ENCODE measurements around the gene RASGRP4.
A peak's percentile ranks its signal among the peaks of the same experiment; 100 is the strongest.

Gene RASGRP4

GRCh38 chr19:38383743-38384142 lies 42.3 kb downstream of the RASGRP4 start:
- DNase-seq (ENCODE audit: insufficient read length, low spot score) (no peak), FAIRE-seq (no peak)
- TF ChIP-seq SPI1 (IDR thresholded peaks at IDR 0.05; ENCODE audit: low read depth, low read length) (no peak), POLR2A (IDR thresholded peaks at IDR 0.05; ENCODE audit: low read depth, low read length) (no peak), TAF1 (IDR thresholded peaks at IDR 0.05; ENCODE audit: low read depth, low read length) (no peak), POU2F2 (IDR thresholded peaks at IDR 0.05; ENCODE audit: low read depth, low read length) (no peak), PAX5 (IDR thresholded peaks at IDR 0.05; ENCODE audit: insufficient read depth, low read length, severe bottlenecking) (no peak), POLR2AphosphoS5 (IDR thresholded peaks at IDR 0.05; ENCODE audit: low read depth, low read length) (no peak)

DNA sequence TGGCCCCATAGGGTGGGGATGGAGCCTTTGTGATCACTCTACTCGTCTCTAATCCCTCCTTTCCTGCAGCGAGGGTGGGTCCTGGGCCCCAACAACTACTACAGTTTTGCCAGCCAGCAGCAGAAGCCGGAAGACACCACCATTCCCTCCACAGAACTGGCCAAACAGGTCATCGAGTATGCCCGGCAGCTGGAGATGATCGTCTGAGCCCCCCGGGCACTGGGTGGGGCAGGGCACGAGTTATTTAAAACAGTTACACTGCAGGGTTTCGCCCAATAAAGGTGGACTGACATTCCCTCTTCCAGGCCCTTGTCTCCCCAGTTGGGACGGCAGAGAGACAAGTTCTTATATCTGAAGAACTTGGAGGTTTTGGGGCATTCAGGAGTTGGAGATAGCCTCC lies 42.8 kb downstream of the RASGRP4 start:
- no peak for TF ChIP-seq SPI1 (IDR thresholded peaks at IDR 0.05; ENCODE audit: low read depth, low read length)
- TF ChIP-seq POLR2A (IDR thresholded peaks at IDR 0.05; ENCODE audit: low read depth, low read length) = no peak
- TF ChIP-seq POLR2AphosphoS5 (IDR thresholded peaks at IDR 0.05; ENCODE audit: low read depth, low read length) = no peak
- no peak for TF ChIP-seq POU2F2 (IDR thresholded peaks at IDR 0.05; ENCODE audit: low read depth, low read length)
- no peak for TF ChIP-seq PAX5 (IDR thresholded peaks at IDR 0.05; ENCODE audit: insufficient read depth, low read length, severe bottlenecking)
- no peak for TF ChIP-seq TAF1 (IDR thresholded peaks at IDR 0.05; ENCODE audit: low read depth, low read length)
- no peak for FAIRE-seq

GRCh38 chr19:38381138-38381537 lies 44.9 kb downstream of the RASGRP4 start:
- DNase-seq (ENCODE audit: insufficient read length, low spot score) (no peak), FAIRE-seq (no peak)
- TF ChIP-seq TAF1 (IDR thresholded peaks at IDR 0.05; ENCODE audit: low read depth, low read length) (no peak), PAX5 (IDR thresholded peaks at IDR 0.05; ENCODE audit: insufficient read depth, low read length, severe bottlenecking) (no peak), POLR2A (IDR thresholded peaks at IDR 0.05; ENCODE audit: low read depth, low read length) (no peak), SPI1 (IDR thresholded peaks at IDR 0.05; ENCODE audit: low read depth, low read length) (no peak), POLR2AphosphoS5 (IDR thresholded peaks at IDR 0.05; ENCODE audit: low read depth, low read length) (no peak), POU2F2 (IDR thresholded peaks at IDR 0.05; ENCODE audit: low read depth, low read length) (no peak)

More for the DNA sequence above, 42.8 kb downstream of the RASGRP4 start:
- no peak for DNase-seq (ENCODE audit: insufficient read length, low spot score)

DNA sequence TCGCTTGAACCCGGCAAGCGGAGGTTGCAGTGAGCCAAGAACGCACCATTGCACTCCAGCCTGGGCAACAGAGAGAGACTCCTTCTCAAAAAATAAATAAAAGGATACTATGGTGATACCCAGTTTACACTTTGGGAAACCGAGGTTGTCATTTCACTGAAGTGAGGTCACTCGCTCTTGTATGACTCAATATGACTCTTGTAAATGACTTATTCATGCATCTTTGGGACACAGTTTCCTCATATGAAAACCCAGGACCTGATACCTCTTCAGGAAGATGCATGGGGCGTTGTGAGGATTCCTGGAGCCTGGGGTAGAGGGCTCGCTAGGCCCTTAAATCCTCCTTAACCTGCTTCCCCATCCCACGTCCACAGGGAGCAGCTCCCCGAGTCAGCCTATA lies 47.2 kb downstream of the RASGRP4 start:
- TF ChIP-seq SPI1 (IDR thresholded peaks at IDR 0.05; ENCODE audit: low read depth, low read length) (no peak), PAX5 (IDR thresholded peaks at IDR 0.05; ENCODE audit: insufficient read depth, low read length, severe bottlenecking) (no peak), TAF1 (IDR thresholded peaks at IDR 0.05; ENCODE audit: low read depth, low read length) (no peak), POLR2A (IDR thresholded peaks at IDR 0.05; ENCODE audit: low read depth, low read length) (no peak), POLR2AphosphoS5 (IDR thresholded peaks at IDR 0.05; ENCODE audit: low read depth, low read length) (no peak), POU2F2 (IDR thresholded peaks at IDR 0.05; ENCODE audit: low read depth, low read length) (no peak)
- DNase-seq (ENCODE audit: insufficient read length, low spot score) = no peak
- no peak for FAIRE-seq

DNA sequence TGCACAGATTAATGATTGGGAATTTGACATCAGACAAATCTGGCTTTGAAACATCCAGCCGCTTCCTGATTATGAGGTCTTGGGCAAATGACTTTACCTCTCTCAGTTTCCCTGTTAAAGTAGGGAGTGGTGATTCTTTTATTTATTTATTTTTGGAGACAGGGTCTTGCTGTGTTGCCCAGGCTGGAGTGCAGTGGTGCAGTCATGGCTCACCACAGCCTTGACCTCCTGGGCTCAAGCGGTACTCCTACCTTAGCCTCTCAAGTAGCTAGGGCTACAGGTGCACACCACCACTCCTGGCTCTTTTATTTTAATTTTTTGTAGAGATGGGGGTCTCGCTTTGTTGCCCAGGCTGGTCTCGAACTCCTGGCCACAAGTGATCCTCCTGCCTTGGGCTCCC lies 49.0 kb downstream of the RASGRP4 start:
- FAIRE-seq (no peak), DNase-seq (ENCODE audit: insufficient read length, low spot score) (no peak)
- TF ChIP-seq POU2F2 (IDR thresholded peaks at IDR 0.05; ENCODE audit: low read depth, low read length) (no peak), TAF1 (IDR thresholded peaks at IDR 0.05; ENCODE audit: low read depth, low read length) (no peak), POLR2AphosphoS5 (IDR thresholded peaks at IDR 0.05; ENCODE audit: low read depth, low read length) (no peak), PAX5 (IDR thresholded peaks at IDR 0.05; ENCODE audit: insufficient read depth, low read length, severe bottlenecking) (no peak), POLR2A (IDR thresholded peaks at IDR 0.05; ENCODE audit: low read depth, low read length) (no peak), SPI1 (IDR thresholded peaks at IDR 0.05; ENCODE audit: low read depth, low read length) (no peak)

DNA sequence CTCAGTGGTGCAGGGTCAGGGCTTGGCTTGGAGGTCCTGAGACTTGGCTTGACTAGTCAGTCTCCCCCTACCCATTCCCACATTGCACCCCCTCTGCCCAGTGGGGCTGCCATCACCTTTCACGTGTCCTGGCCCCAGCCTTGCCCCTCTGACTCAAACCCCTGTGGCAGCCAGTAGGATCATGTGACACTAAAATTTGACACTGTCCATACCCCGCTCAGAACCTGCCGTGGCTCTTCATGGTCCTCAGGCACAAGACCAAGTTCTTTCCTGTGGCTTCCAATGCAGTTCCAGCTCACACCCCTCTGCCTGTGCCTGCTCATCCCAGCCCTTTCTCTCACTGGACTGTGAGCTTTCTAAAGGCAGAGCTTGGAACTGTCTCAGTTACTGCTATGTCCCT lies 49.4 kb downstream of the RASGRP4 start:
- FAIRE-seq (no peak), DNase-seq (ENCODE audit: insufficient read length, low spot score) (no peak)
- no peak for TF ChIP-seq TAF1 (IDR thresholded peaks at IDR 0.05; ENCODE audit: low read depth, low read length)
- no peak for TF ChIP-seq POLR2A (IDR thresholded peaks at IDR 0.05; ENCODE audit: low read depth, low read length)
- no peak for TF ChIP-seq POLR2AphosphoS5 (IDR thresholded peaks at IDR 0.05; ENCODE audit: low read depth, low read length)
- no peak for TF ChIP-seq PAX5 (IDR thresholded peaks at IDR 0.05; ENCODE audit: insufficient read depth, low read length, severe bottlenecking)
- TF ChIP-seq POU2F2 (IDR thresholded peaks at IDR 0.05; ENCODE audit: low read depth, low read length) = no peak

GRCh38 chr19:38375748-38376147 lies 50.3 kb downstream of the RASGRP4 start:
- no peak for FAIRE-seq
- DNase-seq (ENCODE audit: insufficient read length, low spot score) = no peak
- TF ChIP-seq POLR2AphosphoS5 (IDR thresholded peaks at IDR 0.05; ENCODE audit: low read depth, low read length) (no peak), PAX5 (IDR thresholded peaks at IDR 0.05; ENCODE audit: insufficient read depth, low read length, severe bottlenecking) (no peak), SPI1 (IDR thresholded peaks at IDR 0.05; ENCODE audit: low read depth, low read length) (no peak), POU2F2 (IDR thresholded peaks at IDR 0.05; ENCODE audit: low read depth, low read length) (no peak), TAF1 (IDR thresholded peaks at IDR 0.05; ENCODE audit: low read depth, low read length) (no peak)

GRCh38 chr19:38375098-38375493 lies 50.9 kb downstream of the RASGRP4 start:
- no peak for FAIRE-seq
- TF ChIP-seq PAX5 (IDR thresholded peaks at IDR 0.05; ENCODE audit: insufficient read depth, low read length, severe bottlenecking) = no peak
- no peak for TF ChIP-seq SPI1 (IDR thresholded peaks at IDR 0.05; ENCODE audit: low read depth, low read length)
- no peak for TF ChIP-seq POLR2AphosphoS5 (IDR thresholded peaks at IDR 0.05; ENCODE audit: low read depth, low read length)
- no peak for TF ChIP-seq POLR2A (IDR thresholded peaks at IDR 0.05; ENCODE audit: low read depth, low read length)
- TF ChIP-seq POU2F2 (IDR thresholded peaks at IDR 0.05; ENCODE audit: low read depth, low read length) = no peak
- TF ChIP-seq TAF1 (IDR thresholded peaks at IDR 0.05; ENCODE audit: low read depth, low read length) = no peak
- DNase-seq (ENCODE audit: insufficient read length, low spot score) = no peak

GRCh38 chr19:38374332-38375097 lies 51.5 kb downstream of the RASGRP4 start, which contains the start of gene PSMD8:
Gene PSMD8, plus strand, starts transcription at chr19:38374571. Its CDS starts 31 bp downstream, at chr19:38374602.
- TF ChIP-seq POU2F2 (IDR thresholded peaks at IDR 0.05; ENCODE audit: low read depth, low read length) (no peak; the same call in none of the 2 replicates), SPI1 (IDR thresholded peaks at IDR 0.05; ENCODE audit: low read depth, low read length) (peak; percentile 45), TAF1 (IDR thresholded peaks at IDR 0.05; ENCODE audit: low read depth, low read length) (peak; percentile 99), POLR2A (IDR thresholded peaks at IDR 0.05; ENCODE audit: low read depth, low read length) (peak; percentile 91), PAX5 (IDR thresholded peaks at IDR 0.05; ENCODE audit: insufficient read depth, low read length, severe bottlenecking) (no peak), POLR2AphosphoS5 (IDR thresholded peaks at IDR 0.05; ENCODE audit: low read depth, low read length) (peak; percentile 90)
- FAIRE-seq (peak; percentile 99), DNase-seq (ENCODE audit: insufficient read length, low spot score) (peak; percentile 98)
